Activated CD4-positive, alpha-beta memory T cell treated with anti-CD3 and anti-CD28 coated beads for 36 hours (primary cell): ENCODE measurements around the gene KIF26B. TPM values are rescaled to one million over a fixed set of nuclear protein-coding genes. Genes with fewer than 3 reads are reported as not detected.

Experiments
- CTCF ChIA-PET: fragments of 350-600 bp; sonication (Branson Sonifier 250); formaldehyde crosslinking; loops from one replicate; lab custom pipeline; 2021; ENCODE audit warnings: antibody characterized with exemption, inconsistent platforms; lab: Charles Lee
- POLR2A ChIA-PET: fragments of 350-600 bp; sonication (Branson Sonifier 250); formaldehyde crosslinking; loops from one replicate; lab custom pipeline; 2021; ENCODE audit warnings: antibody characterized with exemption; lab: Charles Lee
- DNase-seq: peaks from one replicate; pipeline ENCODE4 v3.0.0-alpha.2; 2020
- H3K27ac Mint-ChIP-seq: one replicate; pipeline ENCODE4 v1.8.0; 2021; ENCODE audit warnings: mixed read lengths
- H3K27me3 Mint-ChIP-seq: one replicate; pipeline ENCODE4 v1.8.0; 2021; ENCODE audit warnings: mixed read lengths
- H3K36me3 Mint-ChIP-seq: one replicate; pipeline ENCODE4 v1.8.0; 2021; ENCODE audit warnings: mixed read lengths
- H3K4me1 Mint-ChIP-seq: one replicate; pipeline ENCODE4 v1.8.0; 2021; ENCODE audit warnings: low read depth, mixed read lengths
- H3K4me3 Mint-ChIP-seq: one replicate; pipeline ENCODE4 v1.8.0; 2021; ENCODE audit warnings: mild to moderate bottlenecking, mixed read lengths
- H3K9me3 Mint-ChIP-seq: one replicate; pipeline ENCODE4 v1.8.0; 2021; ENCODE audit warnings: mixed read lengths
- intact Hi-C: fragments of 100-400 bp; cut with micrococcal nuclease; formaldehyde crosslinking; loops from one replicate; pipeline ENCODE4 v1.15.1; 2023
- total RNA-seq, 2 experiments: library from RNA; stranded (reverse); gene quantifications; one replicate each; pipeline ENCODE4 v1.2.3, GENCODE V29; 2021

KIF26B gene
- total RNA-seq, 2 experiments from 2014 or later: not detected

DNA sequence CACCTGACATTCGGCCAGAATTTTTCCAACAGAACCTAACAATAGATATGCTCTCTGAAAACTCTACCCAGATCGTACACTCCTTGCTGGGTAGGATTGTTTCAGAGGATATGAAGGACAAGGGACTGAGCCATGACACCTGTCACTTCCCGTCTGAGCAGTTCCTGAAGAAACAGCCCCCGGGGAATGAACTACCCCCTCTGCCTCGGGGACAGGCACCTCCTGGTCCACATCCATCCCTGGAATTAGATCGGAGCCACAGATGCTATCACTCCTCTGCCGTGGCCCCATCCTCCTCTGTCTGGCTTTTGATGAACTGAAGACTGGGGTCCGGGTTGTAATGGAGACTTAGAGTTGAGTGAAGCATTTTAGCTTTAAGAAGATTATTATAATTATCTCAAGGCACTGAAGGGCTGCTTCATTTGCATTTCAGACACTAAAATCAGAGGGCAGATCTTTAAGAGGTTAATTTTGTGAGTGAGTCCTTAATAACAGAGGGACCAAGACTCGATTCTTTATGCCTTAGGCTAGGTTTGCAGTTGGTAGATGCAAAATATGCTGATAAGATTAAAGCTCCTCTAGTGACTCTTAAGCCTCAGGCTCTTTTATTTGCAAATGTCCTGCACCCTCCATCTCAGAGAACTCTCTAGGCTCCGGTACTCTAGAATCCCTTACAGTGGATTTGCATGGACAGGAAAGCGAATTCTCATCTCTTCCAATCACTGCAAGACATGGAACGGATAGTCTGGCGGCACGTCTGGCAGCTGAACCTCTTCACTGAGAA, 333.8 kb downstream of the KIF26B start:
- H3K27me3 Mint-ChIP-seq: peaks cover 5% of the 10 kb centered on the region
- no peaks in the 10 kb centered on the region for H3K36me3 Mint-ChIP-seq
- H3K4me1 Mint-ChIP-seq: no peaks in the 10 kb centered on the region
- POLR2A ChIA-PET: no interaction called here
- intact Hi-C loops: no loop called here
- no peak overlapping the region for H3K27ac Mint-ChIP-seq
- no peak overlapping the region for H3K4me3 Mint-ChIP-seq
- CTCF ChIA-PET: no interaction called here
- H3K9me3 Mint-ChIP-seq: peaks cover 4% of the 10 kb centered on the region
- no peak for DNase-seq

DNA sequence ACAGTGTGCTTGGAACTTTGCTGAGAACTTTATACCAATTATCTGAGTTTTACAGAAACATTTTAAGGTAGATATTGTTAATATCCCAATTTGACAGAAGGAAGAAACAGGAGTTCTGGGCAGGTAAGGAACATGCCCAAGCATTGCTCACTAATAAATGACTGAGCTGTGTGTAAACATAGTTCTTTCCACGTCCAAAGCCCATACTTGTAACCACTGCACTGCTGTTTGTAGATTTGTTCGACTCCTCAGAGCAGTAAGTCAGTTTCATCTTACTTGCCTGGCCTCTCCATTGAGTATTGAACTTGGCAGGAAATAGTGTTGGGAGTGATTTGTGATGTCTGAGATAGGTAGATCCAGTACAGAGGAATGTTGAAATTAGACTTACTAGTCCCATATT, 335.1 kb downstream of the KIF26B start:
- Mint-ChIP-seq H3K36me3 (no peaks in the 10 kb centered on the region), H3K27me3 (peaks cover 5% of the 10 kb centered on the region), H3K27ac (no peak overlapping the region), H3K4me1 (no peaks in the 10 kb centered on the region), H3K9me3 (peaks cover 4% of the 10 kb centered on the region), H3K4me3 (no peak overlapping the region)
- intact Hi-C loops: no loop called here
- DNase-seq: no peak
- ChIA-PET POLR2A (no interaction called here), CTCF (no interaction called here)

DNA sequence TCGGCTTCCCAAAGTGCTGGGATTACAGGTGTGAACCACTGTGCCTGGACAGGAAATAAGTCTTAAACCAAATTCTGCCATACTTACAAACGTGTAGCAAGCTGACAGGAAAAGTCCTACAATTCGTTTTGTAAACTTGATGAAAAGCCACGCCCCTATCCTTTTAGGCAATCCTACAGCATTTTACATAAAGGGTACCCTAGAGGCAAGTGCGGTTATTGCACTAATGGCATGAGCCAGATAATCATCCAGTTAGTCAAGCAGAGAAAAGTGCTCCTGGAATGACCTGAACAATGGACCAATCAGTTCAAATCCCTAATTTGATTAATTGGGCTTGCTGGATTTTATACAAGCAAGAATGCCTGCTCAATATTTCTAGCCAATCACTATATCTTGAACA, 338.2 kb downstream of the KIF26B start:
- no peaks in the 10 kb centered on the region for H3K36me3 Mint-ChIP-seq
- no peak for DNase-seq
- CTCF ChIA-PET: no interaction called here
- intact Hi-C loops: no loop called here
- POLR2A ChIA-PET: no interaction called here
- H3K27me3 Mint-ChIP-seq: peaks cover 5% of the 10 kb centered on the region
- H3K9me3 Mint-ChIP-seq: peaks cover 4% of the 10 kb centered on the region
- no peaks in the 10 kb centered on the region for H3K4me1 Mint-ChIP-seq
- no peak overlapping the region for H3K27ac Mint-ChIP-seq
- no peak overlapping the region for H3K4me3 Mint-ChIP-seq

DNA sequence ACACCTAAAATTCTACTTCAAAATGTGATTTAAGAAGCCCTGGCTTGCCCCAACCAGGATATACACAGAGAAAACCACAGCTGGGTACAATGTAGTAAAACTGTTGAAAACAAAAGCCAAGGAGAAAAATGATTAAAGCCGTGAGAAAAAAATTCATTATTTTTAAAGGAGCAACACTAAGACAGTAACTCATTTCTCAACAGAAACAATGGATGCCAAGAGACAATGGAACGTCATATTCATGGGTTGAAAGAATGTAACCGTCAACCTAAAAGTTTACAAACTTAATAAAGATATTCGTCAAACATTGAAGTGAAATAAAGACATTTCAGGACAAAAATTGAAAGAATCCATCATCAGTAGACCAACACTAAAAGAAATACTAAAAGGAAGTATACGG, 340.9 kb downstream of the KIF26B start:
- Mint-ChIP-seq H3K9me3 (peaks cover 2% of the 10 kb centered on the region), H3K27ac (no peak overlapping the region), H3K4me1 (no peaks in the 10 kb centered on the region), H3K36me3 (no peaks in the 10 kb centered on the region), H3K27me3 (peaks cover 4% of the 10 kb centered on the region), H3K4me3 (no peak overlapping the region)
- intact Hi-C loops: no loop called here
- CTCF ChIA-PET: no interaction called here
- POLR2A ChIA-PET: no interaction called here
- DNase-seq: no peak

DNA sequence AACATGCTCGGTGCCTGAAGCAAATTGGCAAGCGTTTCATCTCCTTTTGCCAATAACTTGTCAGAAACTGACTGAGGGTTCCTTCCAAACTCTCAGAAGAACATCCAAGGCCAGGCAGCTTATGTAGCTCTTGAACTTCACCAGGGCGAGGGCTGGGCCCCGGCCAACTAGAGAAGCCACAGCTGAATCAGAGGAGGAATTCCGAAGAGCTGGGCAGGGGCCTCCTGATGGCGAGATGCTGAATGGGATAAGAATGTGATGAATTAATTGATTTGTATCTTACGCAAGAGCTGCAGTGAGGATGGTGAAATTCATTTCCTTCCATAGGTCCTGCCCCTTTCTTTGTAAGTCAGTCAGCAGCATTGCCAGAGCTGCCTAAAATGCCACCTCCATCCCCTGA, 345.8 kb downstream of the KIF26B start:
- no peak overlapping the region for H3K4me3 Mint-ChIP-seq
- no peaks in the 10 kb centered on the region for H3K9me3 Mint-ChIP-seq
- CTCF ChIA-PET: interaction anchor here (0.6 to 0.9 kb wide), 2 partner anchors 344 to 992 kb away, joined by 3 read pairs; no protein-coding TSS in a partner anchor
- H3K36me3 Mint-ChIP-seq: no peaks in the 10 kb centered on the region
- no peaks in the 10 kb centered on the region for H3K27me3 Mint-ChIP-seq
- intact Hi-C loops: no loop called here
- H3K4me1 Mint-ChIP-seq: no peaks in the 10 kb centered on the region
- no peak overlapping the region for H3K27ac Mint-ChIP-seq
- POLR2A ChIA-PET: no interaction called here
- DNase-seq: no peak

DNA sequence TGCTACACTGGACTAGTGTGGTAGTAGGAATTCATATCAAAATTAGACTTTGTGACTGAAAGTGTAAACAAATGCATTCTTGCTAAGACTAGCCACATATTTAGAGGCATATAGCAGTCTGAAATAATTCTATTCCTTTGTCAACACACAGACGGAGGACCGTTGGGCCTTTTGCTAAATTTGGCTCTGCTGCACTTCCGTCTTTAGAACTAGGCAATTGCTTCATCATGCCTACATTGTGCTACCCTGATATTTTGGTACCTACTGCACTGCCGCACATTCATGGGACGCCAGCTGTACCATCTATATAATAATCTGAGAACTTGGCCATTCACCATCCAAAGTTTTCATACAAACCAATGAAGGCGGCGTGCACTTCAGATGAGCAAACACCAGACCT, 346.8 kb downstream of the KIF26B start:
- POLR2A ChIA-PET: no interaction called here
- no peaks in the 10 kb centered on the region for H3K27me3 Mint-ChIP-seq
- intact Hi-C loops: no loop called here
- H3K27ac Mint-ChIP-seq: no peak overlapping the region
- H3K9me3 Mint-ChIP-seq: no peaks in the 10 kb centered on the region
- H3K4me1 Mint-ChIP-seq: no peaks in the 10 kb centered on the region
- no peak overlapping the region for H3K4me3 Mint-ChIP-seq
- CTCF ChIA-PET: no interaction called here
- no peaks in the 10 kb centered on the region for H3K36me3 Mint-ChIP-seq
- DNase-seq: no peak

DNA sequence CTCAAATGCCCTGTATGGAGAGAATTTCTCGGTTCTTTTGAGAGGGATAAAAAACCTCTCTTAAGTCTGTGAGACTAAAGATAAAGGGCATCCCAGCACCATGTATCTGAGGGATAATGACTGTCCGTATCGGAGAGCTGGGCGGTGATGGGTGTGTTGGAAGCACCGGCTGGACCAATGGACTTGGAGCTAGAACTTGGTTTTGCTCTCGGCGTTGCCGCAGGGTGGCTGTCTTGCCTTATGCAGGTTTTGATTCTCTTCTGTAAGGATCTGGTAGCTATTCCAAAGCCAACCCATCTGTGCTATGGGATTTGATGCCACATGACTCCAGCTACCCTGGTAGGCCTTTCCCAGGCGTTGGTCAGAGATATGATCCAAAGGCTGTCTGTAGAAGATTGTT, 348.8 kb downstream of the KIF26B start:
- H3K9me3 Mint-ChIP-seq: no peaks in the 10 kb centered on the region
- intact Hi-C loops: no loop called here
- H3K27me3 Mint-ChIP-seq: no peaks in the 10 kb centered on the region
- DNase-seq: no peak
- no peaks in the 10 kb centered on the region for H3K4me1 Mint-ChIP-seq
- H3K4me3 Mint-ChIP-seq: no peak overlapping the region
- H3K27ac Mint-ChIP-seq: no peak overlapping the region
- H3K36me3 Mint-ChIP-seq: no peaks in the 10 kb centered on the region
- ChIA-PET POLR2A (no interaction called here), CTCF (no interaction called here)

DNA sequence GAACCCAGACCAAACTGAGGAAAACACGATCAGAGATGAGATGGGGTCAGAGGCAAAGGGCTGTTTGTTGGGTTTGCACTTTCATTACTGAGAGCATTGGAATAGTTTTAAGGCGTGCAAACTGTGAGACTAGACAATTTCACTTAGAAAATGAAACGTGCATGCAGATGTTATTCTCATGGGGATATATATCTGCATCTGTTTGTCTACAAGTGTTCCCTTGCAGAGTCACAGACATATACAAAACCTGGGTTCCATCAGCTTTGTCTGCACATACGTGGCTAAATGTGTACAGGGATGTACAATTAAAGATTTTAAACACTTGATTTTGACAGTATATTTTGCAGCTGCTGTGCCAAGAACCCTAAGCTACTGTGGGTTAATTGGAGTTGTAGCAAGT, 355.4 kb downstream of the KIF26B start:
- Mint-ChIP-seq H3K36me3 (no peaks in the 10 kb centered on the region), H3K4me3 (no peak overlapping the region), H3K27ac (no peak overlapping the region), H3K4me1 (no peaks in the 10 kb centered on the region), H3K27me3 (peaks cover 6% of the 10 kb centered on the region), H3K9me3 (no peaks in the 10 kb centered on the region)
- intact Hi-C loops: no loop called here
- no peak for DNase-seq
- ChIA-PET POLR2A (no interaction called here), CTCF (no interaction called here)

DNA sequence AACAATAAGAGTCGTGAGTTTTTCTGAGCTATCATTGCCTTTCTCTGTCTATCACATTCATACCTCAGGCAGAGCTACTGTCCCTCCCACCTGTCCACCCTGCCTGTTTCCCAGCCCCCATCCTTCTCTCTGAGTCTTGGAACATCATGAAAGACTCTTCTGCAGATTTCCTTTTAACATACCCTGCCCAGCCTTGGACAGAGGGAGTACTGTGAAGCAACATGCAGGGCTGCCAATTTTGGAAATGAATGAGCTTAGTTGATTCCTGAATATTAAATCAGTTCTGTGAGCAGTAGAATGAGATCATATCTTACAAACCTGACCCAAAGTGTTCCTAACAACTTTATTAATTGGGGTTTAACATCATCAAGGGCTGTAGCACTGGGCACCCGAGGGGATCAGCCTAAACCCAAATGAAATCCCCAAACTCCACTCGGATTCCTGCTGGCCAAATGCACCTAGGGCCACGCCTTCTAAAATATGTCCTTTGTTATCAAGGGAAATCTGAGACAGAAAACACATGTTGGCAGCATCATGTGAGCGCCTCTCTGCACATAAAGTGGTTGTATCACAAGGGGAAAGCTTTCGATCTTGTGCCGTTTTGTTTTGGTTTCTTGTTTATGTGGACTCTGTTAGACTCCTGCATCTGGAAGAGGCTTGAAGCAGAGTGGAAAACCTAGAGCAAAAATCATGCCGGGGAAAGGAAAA, 357.6 kb downstream of the KIF26B start:
- Mint-ChIP-seq H3K27me3 (peaks cover 6% of the 10 kb centered on the region), H3K9me3 (no peaks in the 10 kb centered on the region), H3K4me1 (no peaks in the 10 kb centered on the region), H3K36me3 (no peaks in the 10 kb centered on the region), H3K4me3 (no peak overlapping the region), H3K27ac (no peak overlapping the region)
- ChIA-PET POLR2A (interaction anchor here (0.5 kb wide), 1 partner anchor 40 kb away, joined by 3 read pairs; no protein-coding TSS in a partner anchor), CTCF (no interaction called here)
- intact Hi-C loops: no loop called here
- DNase-seq: no peak

DNA sequence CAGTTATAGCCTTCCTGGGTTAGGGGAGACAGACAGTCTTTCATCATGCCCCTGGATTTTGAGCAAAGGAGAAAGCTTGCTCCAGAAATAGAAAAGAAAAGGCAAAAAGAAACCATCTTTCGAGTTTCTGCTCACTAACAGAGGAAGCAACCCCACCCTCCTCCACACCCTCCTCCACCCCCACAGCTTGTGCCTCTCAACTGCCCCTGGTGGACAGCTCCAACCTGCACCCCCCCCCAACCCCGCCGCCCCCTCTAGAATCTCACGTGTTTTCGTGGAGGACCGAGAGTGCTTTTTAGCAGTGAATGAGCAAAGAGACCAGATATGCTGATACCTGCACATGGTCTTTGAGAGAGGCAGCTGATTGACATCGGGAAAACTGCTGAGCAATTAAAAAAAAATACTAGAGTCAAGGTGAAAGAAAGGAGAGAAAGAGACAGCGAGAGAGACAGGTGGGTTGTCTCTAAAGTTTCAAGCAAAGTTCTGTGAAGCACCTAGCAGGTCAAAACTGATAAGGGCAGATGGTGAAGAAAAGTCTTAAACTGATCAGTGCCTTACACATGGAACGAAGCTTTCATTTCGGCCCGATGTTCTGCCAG, 358.3 kb downstream of the KIF26B start:
- Mint-ChIP-seq H3K4me3 (no peak overlapping the region), H3K27ac (no peak overlapping the region), H3K27me3 (peaks cover 8% of the 10 kb centered on the region), H3K4me1 (no peaks in the 10 kb centered on the region), H3K9me3 (no peaks in the 10 kb centered on the region), H3K36me3 (no peaks in the 10 kb centered on the region)
- CTCF ChIA-PET: interaction anchor here (0.6 kb wide), 1 partner anchor 127 kb away, joined by 3 read pairs; no protein-coding TSS in a partner anchor
- no peak for DNase-seq
- POLR2A ChIA-PET: no interaction called here
- intact Hi-C loops: no loop called here

DNA sequence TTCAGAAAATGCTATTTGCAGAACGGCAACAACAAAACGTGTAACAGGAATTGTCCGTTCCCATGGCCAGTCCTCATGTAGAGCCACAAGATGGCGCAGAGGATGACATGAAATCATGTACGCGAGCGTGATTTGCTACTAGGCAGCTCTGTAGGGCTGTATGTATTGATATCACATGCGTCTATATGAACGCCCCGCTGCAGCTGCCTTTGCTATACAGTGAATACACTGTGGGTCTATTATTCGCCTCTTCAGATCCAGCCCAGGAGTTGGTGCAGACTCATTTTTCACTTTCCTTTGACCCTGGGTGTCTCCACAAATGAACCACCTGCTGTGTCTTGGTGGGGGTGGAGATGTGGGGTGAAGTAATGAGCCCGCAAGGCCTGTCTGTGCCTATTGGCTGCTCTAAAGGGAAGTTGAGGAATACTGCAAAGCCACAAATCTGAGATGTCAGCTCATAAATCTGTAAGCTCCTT, 361.5 kb downstream of the KIF26B start:
- no peak overlapping the region for H3K27ac Mint-ChIP-seq
- H3K27me3 Mint-ChIP-seq: peaks cover 8% of the 10 kb centered on the region
- DNase-seq: no peak
- H3K36me3 Mint-ChIP-seq: no peaks in the 10 kb centered on the region
- ChIA-PET CTCF (no interaction called here), POLR2A (no interaction called here)
- intact Hi-C loops: no loop called here
- H3K4me1 Mint-ChIP-seq: no peaks in the 10 kb centered on the region
- no peaks in the 10 kb centered on the region for H3K9me3 Mint-ChIP-seq
- H3K4me3 Mint-ChIP-seq: no peak overlapping the region

DNA sequence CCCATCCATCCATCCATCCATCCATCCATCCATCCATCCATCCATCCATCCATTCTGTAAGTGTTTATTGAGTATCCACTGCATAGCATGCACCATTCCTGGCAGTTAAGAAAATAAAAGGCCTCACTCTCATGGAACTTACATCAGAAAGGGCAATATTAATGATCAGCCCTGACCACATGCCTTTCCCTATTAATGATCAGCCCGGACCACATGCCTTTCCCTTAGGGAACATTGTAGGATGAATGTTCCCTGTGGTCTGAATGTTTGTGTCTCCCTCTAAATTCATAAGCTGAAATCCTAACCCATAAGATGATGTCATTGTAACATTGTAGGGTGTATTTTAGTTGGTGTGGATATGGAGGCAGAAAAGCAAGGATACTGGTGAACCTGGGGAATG, 365.8 kb downstream of the KIF26B start:
- ChIA-PET POLR2A (no interaction called here), CTCF (no interaction called here)
- no peak for DNase-seq
- peaks cover 3% of the 10 kb centered on the region for H3K27me3 Mint-ChIP-seq
- no peaks in the 10 kb centered on the region for H3K36me3 Mint-ChIP-seq
- H3K4me1 Mint-ChIP-seq: no peaks in the 10 kb centered on the region
- H3K27ac Mint-ChIP-seq: no peak overlapping the region
- H3K4me3 Mint-ChIP-seq: no peak overlapping the region
- intact Hi-C loops: no loop called here
- H3K9me3 Mint-ChIP-seq: peaks cover 2% of the 10 kb centered on the region
